Measurements from ENCODE around the gene RPS6KA2. TPM values are rescaled to one million over a fixed set of nuclear protein-coding genes. Genes with fewer than 3 reads are reported as not detected.

Gene RPS6KA2
- total and polyA plus RNA-seq, 9 donors = 24.4 to 75.5 (median 48.1) TPM

DNA sequence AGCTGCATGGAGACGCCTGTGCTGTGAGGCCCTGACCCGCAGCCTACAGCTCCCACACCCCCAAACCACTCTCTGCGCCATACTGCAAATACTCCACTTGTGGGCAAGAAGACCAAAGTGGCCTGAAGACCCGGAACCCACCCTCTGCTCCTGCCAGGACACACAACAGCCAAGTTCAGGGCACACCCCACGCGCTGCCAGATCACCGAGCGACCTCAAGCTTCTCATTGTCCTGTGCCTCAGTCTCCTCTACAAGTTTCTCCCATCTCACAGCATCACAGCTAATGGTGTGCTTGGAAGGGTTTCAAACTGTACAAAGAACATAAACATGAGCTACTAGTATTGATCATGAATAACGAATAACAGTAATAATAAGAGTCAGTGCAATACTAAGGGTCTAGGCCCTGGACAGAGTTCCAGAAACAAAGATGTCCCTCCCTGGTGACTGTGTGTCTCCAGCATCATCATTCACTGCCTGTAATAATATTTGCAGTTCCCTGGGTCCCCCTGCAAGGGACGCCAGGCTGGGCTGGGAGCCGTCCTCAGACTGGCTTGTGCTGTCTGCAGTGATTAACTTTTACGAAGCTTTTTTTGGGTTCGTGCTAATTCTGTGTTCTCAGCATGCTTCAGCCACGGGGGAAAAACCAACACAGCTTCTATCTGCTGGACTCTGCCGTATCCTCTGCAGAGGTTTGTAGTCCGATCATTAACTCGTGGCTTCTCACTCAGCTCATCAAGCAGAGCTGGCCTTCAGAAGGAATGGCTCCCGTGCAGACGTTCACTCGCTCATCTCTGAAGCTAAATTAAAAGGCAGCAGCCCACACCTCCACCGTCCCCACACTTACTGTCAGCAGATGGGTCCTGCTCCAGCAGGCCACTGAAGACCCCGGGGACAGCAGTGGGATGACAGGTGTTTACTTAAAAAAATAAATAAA lies 162.7 kb downstream of the RPS6KA2 start:
- H3K27me3 ChIP-seq = no peaks in the 10 kb centered on the region
- WGBS, 3 donors = 88 to 93% (median 88%) methylated on average over 22 of the region's 22 CpGs
- H3K36me3 ChIP-seq = no peaks in the 10 kb centered on the region
- no peak for DNase-seq
- intact Hi-C loops (cut with DNase I) = no loop called here
- no peaks in the 10 kb centered on the region for H3K9me3 ChIP-seq
- H3K27ac ChIP-seq = no peak overlapping the region
- no peak overlapping the region for H3K4me3 ChIP-seq
- H3K4me1 ChIP-seq (ENCODE audit: insufficient read depth) = no peaks in the 10 kb centered on the region
- no peak for TF ChIP-seq POLR2A (IDR thresholded peaks at IDR 0.05)
- TF ChIP-seq, protein P1, sequence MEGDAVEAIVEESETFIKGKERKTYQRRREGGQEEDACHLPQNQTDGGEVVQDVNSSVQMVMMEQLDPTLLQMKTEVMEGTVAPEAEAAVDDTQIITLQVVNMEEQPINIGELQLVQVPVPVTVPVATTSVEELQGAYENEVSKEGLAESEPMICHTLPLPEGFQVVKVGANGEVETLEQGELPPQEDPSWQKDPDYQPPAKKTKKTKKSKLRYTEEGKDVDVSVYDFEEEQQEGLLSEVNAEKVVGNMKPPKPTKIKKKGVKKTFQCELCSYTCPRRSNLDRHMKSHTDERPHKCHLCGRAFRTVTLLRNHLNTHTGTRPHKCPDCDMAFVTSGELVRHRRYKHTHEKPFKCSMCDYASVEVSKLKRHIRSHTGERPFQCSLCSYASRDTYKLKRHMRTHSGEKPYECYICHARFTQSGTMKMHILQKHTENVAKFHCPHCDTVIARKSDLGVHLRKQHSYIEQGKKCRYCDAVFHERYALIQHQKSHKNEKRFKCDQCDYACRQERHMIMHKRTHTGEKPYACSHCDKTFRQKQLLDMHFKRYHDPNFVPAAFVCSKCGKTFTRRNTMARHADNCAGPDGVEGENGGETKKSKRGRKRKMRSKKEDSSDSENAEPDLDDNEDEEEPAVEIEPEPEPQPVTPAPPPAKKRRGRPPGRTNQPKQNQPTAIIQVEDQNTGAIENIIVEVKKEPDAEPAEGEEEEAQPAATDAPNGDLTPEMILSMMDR (IDR thresholded peaks at IDR 0.05) = no peak
- no peak for TF ChIP-seq EP300 (IDR thresholded peaks at IDR 0.05)

DNA sequence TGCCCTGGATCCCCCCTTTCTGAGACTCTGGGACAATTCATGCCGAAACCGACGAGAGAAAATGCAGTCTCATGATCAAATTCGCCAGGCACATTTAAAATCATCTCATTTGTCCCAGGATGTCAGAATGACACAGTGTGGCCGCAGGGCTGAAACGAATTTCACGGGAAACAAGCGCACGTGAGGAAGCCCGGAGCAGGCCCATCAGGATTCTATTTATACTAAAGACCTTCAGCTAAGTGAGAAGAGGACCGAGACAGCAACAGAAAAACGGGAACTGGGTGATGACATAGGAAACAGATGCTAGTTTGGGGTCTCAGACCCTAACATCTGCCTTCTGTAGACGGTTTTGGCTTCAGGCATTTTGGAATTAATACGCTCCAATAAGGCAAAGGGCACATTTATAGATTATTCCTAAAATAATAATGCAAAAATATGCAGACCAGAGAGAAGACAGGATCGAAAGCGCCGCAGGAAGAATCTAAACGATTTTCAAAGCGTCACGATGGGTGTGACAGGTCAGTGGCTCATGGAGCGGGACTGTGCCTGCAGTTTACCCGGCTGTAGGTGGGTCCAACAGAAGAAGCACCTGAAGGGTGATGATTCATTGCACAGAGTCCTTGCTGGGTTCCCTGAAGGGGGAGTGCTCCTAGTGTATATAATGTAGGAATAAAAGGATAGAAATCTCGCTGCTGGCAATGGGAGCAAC lies 163.5 kb downstream of the RPS6KA2 start:
- H3K4me3 ChIP-seq = no peak overlapping the region
- no peak for DNase-seq
- intact Hi-C loops (cut with DNase I) = no loop called here

GRCh38 chr6:166462461-166463135 lies 164.5 kb downstream of the RPS6KA2 start:
- WGBS, 3 donors = 89 to 96% (median 91%) methylated on average over 25 of the region's 25 CpGs
- intact Hi-C loops (cut with DNase I) = no loop called here
- no peak overlapping the region for H3K27ac ChIP-seq
- no peaks in the 10 kb centered on the region for H3K27me3 ChIP-seq
- H3K36me3 ChIP-seq = no peaks in the 10 kb centered on the region
- DNase-seq = no peak
- no peak overlapping the region for H3K4me3 ChIP-seq
- H3K4me1 ChIP-seq (ENCODE audit: insufficient read depth) = no peaks in the 10 kb centered on the region
- H3K9me3 ChIP-seq = no peaks in the 10 kb centered on the region
- no peak for TF ChIP-seq POLR2A (IDR thresholded peaks at IDR 0.05)
- no peak for TF ChIP-seq EP300 (IDR thresholded peaks at IDR 0.05)
- TF ChIP-seq, protein P1 (IDR thresholded peaks at IDR 0.05) = no peak

More for the DNA sequence above, 163.5 kb downstream of the RPS6KA2 start:
- H3K27me3 ChIP-seq = no peaks in the 10 kb centered on the region
- H3K36me3 ChIP-seq = no peaks in the 10 kb centered on the region
- WGBS, 3 donors = 87 to 92% (median 92%) methylated on average over 23 of the region's 23 CpGs
- H3K27ac ChIP-seq = no peak overlapping the region
- TF ChIP-seq POLR2A (IDR thresholded peaks at IDR 0.05) = no peak
- TF ChIP-seq, protein P1 (IDR thresholded peaks at IDR 0.05) = no peak
- no peak for TF ChIP-seq EP300 (IDR thresholded peaks at IDR 0.05)
- no peaks in the 10 kb centered on the region for H3K4me1 ChIP-seq (ENCODE audit: insufficient read depth)
- H3K9me3 ChIP-seq = no peaks in the 10 kb centered on the region

- intact Hi-C loops (cut with DNase I) = no loop called here
- no peak for DNase-seq
- no peak overlapping the region for H3K4me3 ChIP-seq
- no peaks in the 10 kb centered on the region for H3K27me3 ChIP-seq
- 83 to 87% (median 86%) methylated on average over 9 of the region's 9 CpGs for WGBS, 3 donors
- TF ChIP-seq, protein P1 (IDR thresholded peaks at IDR 0.05) = no peak
- TF ChIP-seq POLR2A (IDR thresholded peaks at IDR 0.05) = no peak
- no peaks in the 10 kb centered on the region for H3K36me3 ChIP-seq
- H3K27ac ChIP-seq = no peak overlapping the region
- H3K4me1 ChIP-seq (ENCODE audit: insufficient read depth) = no peaks in the 10 kb centered on the region
- H3K9me3 ChIP-seq = no peaks in the 10 kb centered on the region
These were observed 165.1 kb downstream of the RPS6KA2 start for GRCh38 chr6:166461821-166462460.
